ENCODE measurements around the gene RBM4B. TPM values are rescaled to one million over a fixed set of nuclear protein-coding genes. Genes with fewer than 3 reads are reported as not detected.

RBM4B gene
- total and polyA plus RNA-seq, 2 of the 4 experiments (the other 2 are of a cell fraction), result 23.1 to 26.7 TPM

DNA sequence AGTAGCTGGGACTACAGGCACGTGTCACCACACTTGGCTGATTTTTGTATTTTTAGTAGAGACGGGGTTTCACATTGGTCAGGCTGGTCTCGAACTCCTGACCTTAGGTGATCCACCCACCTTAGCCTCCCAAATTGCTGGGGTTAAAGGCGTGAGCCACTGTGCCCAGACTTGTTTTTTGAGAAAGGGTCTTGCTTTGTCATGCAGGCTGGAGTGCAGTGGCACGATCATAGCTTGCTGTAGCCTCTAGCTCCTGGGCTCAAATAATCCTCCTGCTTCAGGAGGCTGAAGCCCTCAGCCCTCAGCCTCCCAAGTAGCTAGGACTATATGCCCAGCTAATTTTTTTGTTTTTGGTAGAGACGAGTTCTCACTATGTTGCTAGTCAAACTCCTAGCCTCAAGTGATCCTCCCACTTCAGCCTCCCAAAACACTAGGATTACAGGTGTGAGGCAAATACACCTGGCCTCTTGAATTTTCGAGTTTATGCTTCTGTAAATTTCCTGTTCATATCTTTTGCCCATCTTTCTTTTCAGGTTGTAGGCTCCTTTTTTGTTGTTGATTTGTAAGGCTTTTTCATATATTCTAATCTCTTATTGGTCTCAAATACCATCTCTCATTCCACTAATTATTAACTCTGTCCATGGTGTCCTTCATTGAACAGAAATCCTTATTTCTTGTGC is 3.4 kb upstream of the RBM4B start:
- DNase-seq (no peak), ATAC-seq (ENCODE audit: low read depth) (no peak)
- no peak for TF ChIP-seq BHLHE40 (IDR thresholded peaks at IDR 0.05; ENCODE audit: low read depth, low read length)
- no peak for TF ChIP-seq USF2 (IDR thresholded peaks at IDR 0.05; ENCODE audit: low read depth, low read length)
- no peak overlapping the region for H4K8ac ChIP-seq (ENCODE audit: low read depth in 2 of 2, low read length in 2 of 2)
- no peak overlapping the region for H2BK15ac ChIP-seq (ENCODE audit: low read depth, low read length)
- no peak overlapping the region for H3K4me3 ChIP-seq (ENCODE audit: insufficient read depth, low read depth, low read length)
- H2BK5ac ChIP-seq (ENCODE audit: low read depth, low read length, poor library complexity, severe bottlenecking), result no peak overlapping the region
- CTCF ChIA-PET, result no interaction called here
- no peak overlapping the region for H3K27ac ChIP-seq (ENCODE audit: insufficient read depth, low read length)
- no peak overlapping the region for H3K4me2 ChIP-seq (ENCODE audit: low read depth, low read length)
- WGBS, 2 experiments (ENCODE audit: extremely low coverage in 2 of 2, insufficient read length in 1 of 2), result 83% methylated on average over 1 of the region's 7 CpGs; no CpG with 5 or more reads in 1 of the 2 experiments
- dilution Hi-C loops (cut with HindIII; ENCODE audit: low sequenced_read_pairs, unreplicated experiment), result no loop called here
- no peaks in the 10 kb centered on the region; the same call in 1 of the 2 replicates for H4K20me1 ChIP-seq (ENCODE audit: insufficient read depth, low read length)
- no TSS peak for BruUV-seq (replicated peaks)
- no peak overlapping the region for H2BK20ac ChIP-seq (ENCODE audit: low read depth, low read length)
- intact Hi-C loops (cut with micrococcal nuclease), result no loop called here
- no peak overlapping the region for H2AFZ ChIP-seq (replicated peaks; ENCODE audit: low read length, poor library complexity)
- H3K36me3 ChIP-seq (ENCODE audit: control insufficient read depth, insufficient read depth, low read length), result peaks cover 7% of the 10 kb centered on the region
- POLR2A ChIA-PET (ENCODE audit: unreplicated experiment), result no interaction called here
- peaks cover 10 to 13% of the 10 kb centered on the region in 2 experiments; a peak in 3 of 4 replicates for H3K79me1 ChIP-seq (ENCODE audit: low read depth in 1 of 2, low read length in 2 of 2)
- H2AK5ac ChIP-seq (ENCODE audit: low read depth, low read length), result no peak overlapping the region
- H3K14ac ChIP-seq (replicated peaks; ENCODE audit: low read depth, low read length), result no peak overlapping the region
- H3K4me1 ChIP-seq (ENCODE audit: control insufficient read depth, insufficient read depth, low read length), result peaks cover 5% of the 10 kb centered on the region
- H3K18ac ChIP-seq (ENCODE audit: low read depth, low read length), result no peak overlapping the region
- H3K9me1 ChIP-seq (ENCODE audit: insufficient read depth, low read length), result no peaks in the 10 kb centered on the region
- no peak overlapping the region for H4K91ac ChIP-seq (ENCODE audit: insufficient read depth, low read depth, low read length)
- in situ Hi-C loops (cut with MboI; ENCODE audit: low sequenced_read_pairs), result loop anchor here (10.0 kb wide), 1 partner anchor 276 kb away; no protein-coding TSS in a partner anchor
- H3K23ac ChIP-seq (ENCODE audit: low read depth, low read length), result no peak overlapping the region
- no peak overlapping the region for H3K9ac ChIP-seq (ENCODE audit: low read depth, low read length)
- no peak overlapping the region for H2AK9ac ChIP-seq (replicated peaks; ENCODE audit: low read depth, low read length, poor library complexity)
- no peaks in the 10 kb centered on the region for H3K9me3 ChIP-seq (ENCODE audit: control insufficient read depth, insufficient read depth, low read length)
- H3K4ac ChIP-seq (ENCODE audit: low read depth, low read length), result no peak overlapping the region
- no peaks in the 10 kb centered on the region for H3K27me3 ChIP-seq (ENCODE audit: control insufficient read depth, insufficient read depth, low read length)
- no peak overlapping the region for H2BK120ac ChIP-seq (ENCODE audit: low read depth, low read length)
- H4K5ac ChIP-seq (ENCODE audit: low read depth, low read length), result no peak overlapping the region
- no peak overlapping the region for H3K56ac ChIP-seq (ENCODE audit: extremely low read depth, insufficient read depth, low read length)
